DOHH2 (cell line): ENCODE data around the gene ATP5MC2.

Experiments
- H3F3A ChIP-seq: fragments of 200-600 bp; sonication (generic), shearing (Covaris generic); 2 replicates; pipeline ENCODE4 v1.6.0; 2016; ENCODE audit warnings: antibody characterized with exemption, mild to moderate bottlenecking; ENCODE audit not compliant: control insufficient read depth, insufficient read depth
- H3K27ac ChIP-seq: fragments of 200-600 bp; sonication (generic); 2 replicates; pipeline ENCODE4 v1.5.1; 2014; ENCODE audit warnings: low read depth, mild to moderate bottlenecking, low read length, moderate library complexity
- H3K27me3 ChIP-seq: fragments of 200-600 bp; sonication (generic); 2 replicates; pipeline ENCODE4 v1.6.1; 2014; ENCODE audit warnings: mild to moderate bottlenecking, low read length, mixed read lengths; ENCODE audit not compliant: control insufficient read depth
- H3K36me3 ChIP-seq: fragments of 200-600 bp; sonication (generic); 2 replicates; pipeline ENCODE4 v1.6.1; 2014; ENCODE audit warnings: mild to moderate bottlenecking, low read length, moderate library complexity, mixed read lengths; ENCODE audit not compliant: control insufficient read depth
- H3K4me1 ChIP-seq: fragments of 200-600 bp; sonication (generic); 2 replicates; pipeline ENCODE4 v1.6.1; 2014; ENCODE audit warnings: mild to moderate bottlenecking, low read length, mixed read lengths; ENCODE audit not compliant: control insufficient read depth
- H3K4me2 ChIP-seq: fragments of 200-600 bp; sonication (generic); 2 replicates; pipeline ENCODE4 v1.6.0; 2014; ENCODE audit warnings: mild to moderate bottlenecking, low read length, moderate library complexity
- H3K4me3 ChIP-seq: fragments of 200-600 bp; sonication (generic); 2 replicates; pipeline ENCODE4 v1.5.1; 2014; ENCODE audit warnings: mild to moderate bottlenecking, low read length, mixed read lengths
- H3K79me2 ChIP-seq: fragments of 200-600 bp; sonication (generic); 2 replicates; pipeline ENCODE4 v1.6.1; 2014; ENCODE audit warnings: mild to moderate bottlenecking, low read length, mixed read lengths; ENCODE audit not compliant: control insufficient read depth
- H3K9me2 ChIP-seq: fragments of 200-600 bp; sonication (generic); replicated peaks from 2 replicates; pipeline ENCODE4 v1.6.1; 2014; ENCODE audit warnings: mild to moderate bottlenecking, low read length, mixed read lengths; ENCODE audit not compliant: control insufficient read depth
- H3K9me3 ChIP-seq: fragments of 200-600 bp; sonication (generic); 2 replicates; pipeline ENCODE4 v1.6.1; 2014; ENCODE audit warnings: antibody characterized with exemption, low read length, mixed read lengths; ENCODE audit not compliant: control insufficient read depth, insufficient read depth
- H4K20me1 ChIP-seq: fragments of 200-600 bp; sonication (generic); 2 replicates; pipeline ENCODE4 v1.6.0; 2014; ENCODE audit warnings: low read depth, mild to moderate bottlenecking, antibody characterized with exemption, low read length, moderate library complexity; ENCODE audit not compliant: control insufficient read depth, insufficient read depth
- CTCF ChIP-seq: fragments of 200-600 bp; sonication (generic); IDR thresholded peaks from one replicate; pipeline ENCODE4 v1.5.1; 2014; ENCODE audit warnings: antibody characterized with exemption, mild to moderate bottlenecking, low read depth, low read length; ENCODE audit not compliant: poor library complexity, severe bottlenecking
- EZH2phosphoT487 ChIP-seq: fragments of 200-600 bp; sonication (generic); IDR thresholded peaks from 2 replicates; pipeline ENCODE4 v1.6.1; 2017; ENCODE audit warnings: borderline replicate concordance, mild to moderate bottlenecking, antibody characterized with exemption, low read length, moderate library complexity, mixed read lengths

Gene ATP5MC2

DNA sequence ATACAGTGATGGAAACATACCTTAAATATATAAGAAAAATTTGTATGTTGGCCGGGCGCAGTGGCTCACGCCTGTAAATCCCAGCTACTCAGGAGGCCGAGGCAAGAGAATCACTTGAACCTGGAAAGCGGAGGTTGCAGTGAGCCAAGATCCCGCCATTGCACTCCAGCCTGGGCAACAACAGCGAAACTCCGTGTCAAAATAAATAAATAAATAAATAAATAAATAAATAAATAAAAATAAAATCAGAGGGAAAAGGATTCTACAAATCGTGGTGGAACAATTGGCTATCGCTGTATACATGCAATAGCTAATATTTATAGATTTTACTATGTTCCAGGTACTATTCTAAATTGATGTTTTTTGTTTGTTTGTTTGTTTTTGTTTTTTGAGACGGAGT lies 48.0 kb downstream of the ATP5MC2 start:
- no peak overlapping the region for H3K4me2 ChIP-seq
- peaks cover 34% of the 10 kb centered on the region for H3K4me1 ChIP-seq
- no peaks in the 10 kb centered on the region for H3K27me3 ChIP-seq
- H3F3A ChIP-seq: peaks cover 1% of the 10 kb centered on the region; the same call in 1 of the 2 replicates
- H3K9me2 ChIP-seq: no peaks in the 10 kb centered on the region
- no peak overlapping the region for H3K27ac ChIP-seq
- H4K20me1 ChIP-seq: no peaks in the 10 kb centered on the region
- H3K36me3 ChIP-seq: no peaks in the 10 kb centered on the region; the same call in 1 of the 2 replicates
- H3K4me3 ChIP-seq: no peak overlapping the region
- no peaks in the 10 kb centered on the region for H3K9me3 ChIP-seq
- TF ChIP-seq CTCF: no peak
- TF ChIP-seq EZH2phosphoT487: no peak
- peaks cover 29% of the 10 kb centered on the region for H3K79me2 ChIP-seq

DNA sequence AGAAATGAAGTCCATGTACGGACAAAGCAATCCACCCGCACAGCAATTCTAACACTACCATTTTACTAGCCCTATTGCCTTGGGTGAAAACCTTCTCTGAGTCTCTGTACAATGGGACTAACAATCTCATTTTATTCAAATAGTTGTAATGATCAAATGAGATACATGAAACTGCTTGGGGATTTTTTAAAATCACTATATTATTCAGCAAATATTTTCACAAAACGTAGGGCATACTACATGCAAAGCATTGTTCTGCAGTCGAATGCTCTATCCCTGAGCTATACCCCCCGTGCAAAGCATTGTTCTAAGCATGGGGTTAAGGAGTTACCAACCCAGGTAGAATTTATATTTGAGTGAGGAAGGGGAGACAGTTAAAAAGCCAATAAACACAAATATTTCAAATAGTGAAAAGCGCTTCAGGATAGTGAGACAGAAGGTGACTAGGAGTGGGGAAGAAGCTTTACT lies 49.1 kb downstream of the ATP5MC2 start:
- H3K27ac ChIP-seq: peak overlapping the region; percentile 67
- TF ChIP-seq CTCF (no peak), EZH2phosphoT487 (no peak)
- H3K4me1 ChIP-seq: peaks cover 36% of the 10 kb centered on the region
- peak overlapping the region; percentile 75 for H3K4me2 ChIP-seq
- H3K4me3 ChIP-seq: peak overlapping the region; percentile 95
- no peaks in the 10 kb centered on the region for H3K27me3 ChIP-seq
- H4K20me1 ChIP-seq: no peaks in the 10 kb centered on the region
- H3K36me3 ChIP-seq: no peaks in the 10 kb centered on the region; the same call in 1 of the 2 replicates
- no peaks in the 10 kb centered on the region for H3K9me3 ChIP-seq
- peaks cover 37% of the 10 kb centered on the region for H3K79me2 ChIP-seq
- no peaks in the 10 kb centered on the region for H3K9me2 ChIP-seq
- H3F3A ChIP-seq: peaks cover 4% of the 10 kb centered on the region; the same call in 1 of the 2 replicates

- Histone ChIP-seq H3K4me3 (peak within 1 kb of the TSS; percentile 95), H3K9me2 (no peaks in the 10 kb centered on the region), H4K20me1 (no peaks in the 10 kb centered on the region), H3K36me3 (no peaks in the 10 kb centered on the region; the same call in 1 of the 2 replicates), H3K79me2 (peaks cover 43% of the 10 kb centered on the region), H3K4me2 (peak within 1 kb of the TSS; percentile 75), H3K27ac (peak within 1 kb of the TSS; percentile 67), H3K4me1 (peaks cover 36% of the 10 kb centered on the region), H3K27me3 (no peaks in the 10 kb centered on the region), H3K9me3 (no peaks in the 10 kb centered on the region), H3F3A (peaks cover 4% of the 10 kb centered on the region; the same call in 1 of the 2 replicates)
- TF ChIP-seq EZH2phosphoT487 (no peak), CTCF (no peak)
Observed at GRCh38 chr12:53625946-53626701, 49.8 kb downstream of the ATP5MC2 start, which contains the start of gene ATF7. Gene ATF7, minus strand, starts transcription at chr12:53626382. Its CDS starts 25,382 bp downstream, at chr12:53601000.
